CD4-positive, alpha-beta T cell treated with Interleukin-6 for 4 hours (primary cell): ENCODE results near the gene OR56A5.
"Not testable (repeated sequence)": the region's sequence is repeated elsewhere in the genome, so short reads cannot be mapped to it uniquely, and the experiment has no call there.

Source experiments
- DNase-seq: peaks from one replicate; pipeline ENCODE4 v3.0.0-alpha.2; 2020; ENCODE audit warnings: mixed read lengths

The OR56A5 gene

GRCh38 chr11:5968394-5968793 is at the start of gene OR56A5:
Gene OR56A5, minus strand, starts transcription at chr11:5968494. Its CDS starts 0 bp downstream, at chr11:5968494.
- DNase-seq: no peak

- no peak for DNase-seq
Measured at GRCh38 chr11:6013042-6013441, 44.7 kb upstream of the OR56A5 start.

- no peak for DNase-seq
Measured at GRCh38 chr11:6012035-6012668, 43.9 kb upstream of the OR56A5 start.

GRCh38 chr11:6006846-6007245 is 38.6 kb upstream of the OR56A5 start, which contains the start of gene OR56A4:
Gene OR56A4, minus strand, starts transcription at chr11:6006946. Its CDS starts 3,954 bp downstream, at chr11:6002992.
- no peak for DNase-seq

GRCh38 chr11:6006395-6006794 is 38.1 kb upstream of the OR56A5 start:
- DNase-seq: no peak

GRCh38 chr11:6002202-6002699 is 34.0 kb upstream of the OR56A5 start:
- no peak for DNase-seq

- no peak for DNase-seq
Measured at GRCh38 chr11:5994791-5995190, 26.5 kb upstream of the OR56A5 start.

- no peak for DNase-seq
Measured at GRCh38 chr11:5992604-5993251, 24.4 kb upstream of the OR56A5 start.

- DNase-seq: no peak
Measured at GRCh38 chr11:5992150-5992549, 23.9 kb upstream of the OR56A5 start.

GRCh38 chr11:5989203-5989602 is 20.9 kb upstream of the OR56A5 start:
- DNase-seq: no peak

- DNase-seq: no peak
Measured at GRCh38 chr11:5986885-5987284, 18.6 kb upstream of the OR56A5 start, which contains the start of gene OR52L1. Gene OR52L1, minus strand, starts transcription at chr11:5986985. Its CDS starts 55 bp downstream, at chr11:5986930.

- no peak for DNase-seq
Measured at GRCh38 chr11:5983443-5983842, 15.1 kb upstream of the OR56A5 start.

- DNase-seq: no peak
Measured at GRCh38 chr11:5973530-5973929, 5.2 kb upstream of the OR56A5 start.

GRCh38 chr11:5967708-5968107 is 586 bp downstream of the OR56A5 start:
- no peak for DNase-seq

GRCh38 chr11:5966958-5967357 is 1.3 kb downstream of the OR56A5 start:
- no peak for DNase-seq

- not testable (repeated sequence) for DNase-seq
Measured at GRCh38 chr11:5960704-5961320, 7.5 kb downstream of the OR56A5 start.

GRCh38 chr11:5955586-5955985 is 12.7 kb downstream of the OR56A5 start:
- no peak for DNase-seq

- DNase-seq: no peak
Measured at GRCh38 chr11:5941951-5942350, 26.3 kb downstream of the OR56A5 start, which contains the start of gene OR56A3. Gene OR56A3, plus strand, starts transcription at chr11:5942251. Its CDS starts 5,096 bp downstream, at chr11:5947347.

- no peak for DNase-seq
Measured at GRCh38 chr11:5940748-5941147, 27.5 kb downstream of the OR56A5 start.

- no peak for DNase-seq
Measured at GRCh38 chr11:5938603-5938965, 29.7 kb downstream of the OR56A5 start.

- DNase-seq: no peak
Measured at GRCh38 chr11:5937868-5938602, 30.3 kb downstream of the OR56A5 start.

GRCh38 chr11:5933116-5933515 is 35.2 kb downstream of the OR56A5 start:
- no peak for DNase-seq

- DNase-seq: no peak
Measured at GRCh38 chr11:5932671-5933070, 35.6 kb downstream of the OR56A5 start.
